ENCODE results near the gene CLDN25. TPM values are rescaled to one million over a fixed set of nuclear protein-coding genes. Genes with fewer than 3 reads are reported as not detected.
A peak's percentile ranks its signal among the peaks of the same experiment; 100 is the strongest.

CLDN25 gene
- total RNA-seq, 1 experiment from 2014 or later = not detected

- TF ChIP-seq CTCF (conservative IDR thresholded peaks at IDR 0.05; ENCODE audit: low read depth, low read length) (peak; percentile 99), EZH2 (IDR thresholded peaks at IDR 0.05; ENCODE audit: low read length, unreplicated experiment) (no peak)
- Histone ChIP-seq H3K9me2 (replicated peaks; ENCODE audit: low read length) (no peaks in the 10 kb centered on the region), H3K79me2 (ENCODE audit: low read length) (peaks cover 29% of the 10 kb centered on the region), H4K20me1 (ENCODE audit: low read length) (no peaks in the 10 kb centered on the region), H3K4me3 (ENCODE audit: low read length) (peak within 1 kb of the TSS; percentile 91), H3F3A (ENCODE audit: low read length, unreplicated experiment) (no peaks in the 10 kb centered on the region), H3K36me3 (ENCODE audit: low read depth, low read length) (peaks cover 3% of the 10 kb centered on the region; the same call in 1 of the 2 replicates), H3K9ac (ENCODE audit: low read length) (peak within 1 kb of the TSS; percentile 94), H3K27me3 (ENCODE audit: low read length) (no peaks in the 10 kb centered on the region), H2AFZ (ENCODE audit: low read length) (peak within 1 kb of the TSS; percentile 93), H3K9me3 (ENCODE audit: low read length) (no peaks in the 10 kb centered on the region), H3K4me2 (ENCODE audit: low read length) (peak within 1 kb of the TSS; percentile 85), H3K27ac (ENCODE audit: low read length) (peak within 1 kb of the TSS; percentile 35), H3K4me1 (ENCODE audit: insufficient read depth, low read length) (peaks cover 16% of the 10 kb centered on the region)
- intact Hi-C loops (cut with micrococcal nuclease) = loop anchor here (2.0 kb wide), 1 partner anchor 101 kb away; the partner anchor contains the start of gene USP28
- POLR2A ChIA-PET (ENCODE audit: unreplicated experiment) = no interaction called here
- CTCF ChIA-PET = interaction anchor here (0.6 to 0.8 kb wide), 3 partner anchors 23 to 1291 kb away, joined by 3 to 6 read pairs (median 4); no protein-coding TSS in a partner anchor
- no TSS peak for BruUV-seq (replicated peaks)
- ATAC-seq = peak; percentile 98
- DNase-seq = peak; percentile 99
These were observed 6.0 kb upstream of the CLDN25 start, which contains the start of gene ZW10 for GRCh38 chr11:113773416-113774173. Gene ZW10, minus strand, starts transcription at chr11:113773692. Its CDS starts 26 bp downstream, at chr11:113773666.

- H3K27ac ChIP-seq (ENCODE audit: low read length) = no peak overlapping the region
These were observed 5.5 kb upstream of the CLDN25 start for GRCh38 chr11:113774174-113774503.

More at GRCh38 chr11:113774174-113774503, 5.5 kb upstream of the CLDN25 start:
- Histone ChIP-seq H3K9ac (ENCODE audit: low read length) (peak overlapping the region; percentile 94), H3F3A (ENCODE audit: low read length, unreplicated experiment) (no peaks in the 10 kb centered on the region), H4K20me1 (ENCODE audit: low read length) (no peaks in the 10 kb centered on the region), H3K4me2 (ENCODE audit: low read length) (peak overlapping the region; percentile 85), H3K9me2 (replicated peaks; ENCODE audit: low read length) (no peaks in the 10 kb centered on the region), H3K27me3 (ENCODE audit: low read length) (no peaks in the 10 kb centered on the region), H3K36me3 (ENCODE audit: low read depth, low read length) (no peaks in the 10 kb centered on the region), H3K9me3 (ENCODE audit: low read length) (no peaks in the 10 kb centered on the region), H3K4me1 (ENCODE audit: insufficient read depth, low read length) (peaks cover 16% of the 10 kb centered on the region), H3K79me2 (ENCODE audit: low read length) (peaks cover 29% of the 10 kb centered on the region), H3K4me3 (ENCODE audit: low read length) (peak overlapping the region; percentile 91), H2AFZ (ENCODE audit: low read length) (peak overlapping the region; percentile 93)
- no peak for TF ChIP-seq EZH2 (IDR thresholded peaks at IDR 0.05; ENCODE audit: low read length, unreplicated experiment)
- no peak for TF ChIP-seq EZH2phosphoT487 (IDR thresholded peaks at IDR 0.05; ENCODE audit: borderline replicate concordance, low read length)
- no peak; the same call in 1 of the 2 replicates for TF ChIP-seq CTCF (conservative IDR thresholded peaks at IDR 0.05; ENCODE audit: low read depth, low read length)
- BruUV-seq (replicated peaks) = no TSS peak
- intact Hi-C loops (cut with micrococcal nuclease) = no loop called here
- DNase-seq (no peak), ATAC-seq (no peak)
- ChIA-PET CTCF (no interaction called here), POLR2A (ENCODE audit: unreplicated experiment) (no interaction called here)
